Measurements from ENCODE around the gene ASS1. TPM values are rescaled to one million over a fixed set of nuclear protein-coding genes. Genes with fewer than 3 reads are reported as not detected.

The ASS1 gene
- total RNA-seq, 4 donors from 2014 or later: 106 to 761 (median 547) TPM

- Histone ChIP-seq H3K4me1 (no peaks in the 10 kb centered on the region), H3K27me3 (no peaks in the 10 kb centered on the region), H3K36me3 (peaks cover 0 to 57% (median 0%) of the 10 kb centered on the region in 3 donors), H3K9me3 (no peaks in the 10 kb centered on the region), H3K27ac (no peak overlapping the region), H3K4me3 (no peak overlapping the region)
- TF ChIP-seq POLR2A (IDR thresholded peaks at IDR 0.05): no peak
- no peak for TF ChIP-seq CTCF (IDR thresholded peaks at IDR 0.05)
- DNase-seq: no peak
Measured at GRCh38 chr9:130478736-130479575, 34.2 kb downstream of the ASS1 start.

- H3K36me3 ChIP-seq: peaks cover 0 to 63% (median 0%) of the 10 kb centered on the region in 3 donors
- H3K4me3 ChIP-seq: no peak overlapping the region
- no peaks in the 10 kb centered on the region for H3K4me1 ChIP-seq
- no peak for DNase-seq
- TF ChIP-seq CTCF (IDR thresholded peaks at IDR 0.05) (no peak), POLR2A (IDR thresholded peaks at IDR 0.05) (no peak)
- no peaks in the 10 kb centered on the region for H3K9me3 ChIP-seq
- no peaks in the 10 kb centered on the region for H3K27me3 ChIP-seq
- no peak overlapping the region for H3K27ac ChIP-seq
Measured at GRCh38 chr9:130479587-130479986, 34.8 kb downstream of the ASS1 start.

GRCh38 chr9:130480673-130481072, 35.9 kb downstream of the ASS1 start:
- TF ChIP-seq POLR2A (IDR thresholded peaks at IDR 0.05): no peak
- TF ChIP-seq CTCF (IDR thresholded peaks at IDR 0.05): no peak
- Histone ChIP-seq H3K27ac (no peak overlapping the region), H3K4me3 (no peak overlapping the region), H3K4me1 (no peaks in the 10 kb centered on the region), H3K27me3 (no peaks in the 10 kb centered on the region), H3K36me3 (peaks cover 0 to 63% (median 0%) of the 10 kb centered on the region in 3 donors), H3K9me3 (no peaks in the 10 kb centered on the region)
- DNase-seq: no peak

- no peak overlapping the region for H3K27ac ChIP-seq
- H3K36me3 ChIP-seq: peaks cover 0 to 47% (median 0%) of the 10 kb centered on the region in 3 donors
- H3K4me3 ChIP-seq: no peak overlapping the region
- no peaks in the 10 kb centered on the region for H3K27me3 ChIP-seq
- TF ChIP-seq POLR2A (IDR thresholded peaks at IDR 0.05) (no peak), CTCF (IDR thresholded peaks at IDR 0.05) (no peak)
- H3K9me3 ChIP-seq: no peaks in the 10 kb centered on the region
- no peaks in the 10 kb centered on the region for H3K4me1 ChIP-seq
- no peak for DNase-seq
Measured at GRCh38 chr9:130482463-130482862, 37.7 kb downstream of the ASS1 start.

- DNase-seq: no peak
- H3K27ac ChIP-seq: no peak overlapping the region
- H3K36me3 ChIP-seq: peaks cover 0 to 39% (median 0%) of the 10 kb centered on the region in 3 donors
- H3K4me1 ChIP-seq: no peaks in the 10 kb centered on the region
- H3K9me3 ChIP-seq: no peaks in the 10 kb centered on the region
- no peak overlapping the region for H3K4me3 ChIP-seq
- H3K27me3 ChIP-seq: no peaks in the 10 kb centered on the region
- no peak for TF ChIP-seq CTCF (IDR thresholded peaks at IDR 0.05)
- no peak for TF ChIP-seq POLR2A (IDR thresholded peaks at IDR 0.05)
Measured at GRCh38 chr9:130483371-130483971, 38.7 kb downstream of the ASS1 start.

Measured in Peyer's patch (tissue), 4 donors.